ENCODE measurements around the gene TMEM178A. TPM values are rescaled to one million over a fixed set of nuclear protein-coding genes. Genes with fewer than 3 reads are reported as not detected.

Gene TMEM178A
- total RNA-seq, 1 donor from 2014 or later: 12.3 TPM

DNA sequence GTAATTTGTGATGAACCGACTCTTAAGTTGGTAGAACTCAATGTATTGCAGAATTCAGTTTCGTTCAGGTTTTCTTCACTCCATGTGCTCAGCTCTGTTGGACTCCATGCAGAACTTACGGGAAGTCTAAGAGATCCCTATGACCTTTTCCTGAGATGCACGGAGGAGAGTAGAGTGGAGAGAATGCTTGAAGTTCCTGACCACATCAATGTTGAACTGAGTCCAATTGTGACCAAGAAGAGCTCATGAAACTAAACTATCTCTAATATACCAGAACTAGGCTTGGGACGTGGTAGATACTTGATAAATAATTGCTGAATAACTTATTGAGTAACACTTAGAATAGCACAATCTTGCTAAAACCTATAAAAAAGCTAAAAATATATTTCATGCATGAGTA lies 47.2 kb downstream of the TMEM178A start:
- Mint-ChIP-seq H3K4me3 (no peak overlapping the region), H3K36me3 (ENCODE audit: low read depth) (peaks cover 2% of the 10 kb centered on the region), H3K9me3 (peaks cover 2% of the 10 kb centered on the region), H3K27ac (ENCODE audit: unreplicated experiment) (no peak overlapping the region), H3K27me3 (ENCODE audit: low read depth) (no peaks in the 10 kb centered on the region), H3K4me1 (no peaks in the 10 kb centered on the region)
- TF ChIP-seq, protein P1, sequence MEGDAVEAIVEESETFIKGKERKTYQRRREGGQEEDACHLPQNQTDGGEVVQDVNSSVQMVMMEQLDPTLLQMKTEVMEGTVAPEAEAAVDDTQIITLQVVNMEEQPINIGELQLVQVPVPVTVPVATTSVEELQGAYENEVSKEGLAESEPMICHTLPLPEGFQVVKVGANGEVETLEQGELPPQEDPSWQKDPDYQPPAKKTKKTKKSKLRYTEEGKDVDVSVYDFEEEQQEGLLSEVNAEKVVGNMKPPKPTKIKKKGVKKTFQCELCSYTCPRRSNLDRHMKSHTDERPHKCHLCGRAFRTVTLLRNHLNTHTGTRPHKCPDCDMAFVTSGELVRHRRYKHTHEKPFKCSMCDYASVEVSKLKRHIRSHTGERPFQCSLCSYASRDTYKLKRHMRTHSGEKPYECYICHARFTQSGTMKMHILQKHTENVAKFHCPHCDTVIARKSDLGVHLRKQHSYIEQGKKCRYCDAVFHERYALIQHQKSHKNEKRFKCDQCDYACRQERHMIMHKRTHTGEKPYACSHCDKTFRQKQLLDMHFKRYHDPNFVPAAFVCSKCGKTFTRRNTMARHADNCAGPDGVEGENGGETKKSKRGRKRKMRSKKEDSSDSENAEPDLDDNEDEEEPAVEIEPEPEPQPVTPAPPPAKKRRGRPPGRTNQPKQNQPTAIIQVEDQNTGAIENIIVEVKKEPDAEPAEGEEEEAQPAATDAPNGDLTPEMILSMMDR (conservative IDR thresholded peaks at IDR 0.05): no peak
- no peak for DNase-seq (ENCODE audit: low read depth, low spot score)

- Mint-ChIP-seq H3K36me3 (ENCODE audit: low read depth) (no peaks in the 10 kb centered on the region), H3K4me3 (no peak overlapping the region), H3K9me3 (no peaks in the 10 kb centered on the region), H3K27ac (ENCODE audit: unreplicated experiment) (no peak overlapping the region), H3K27me3 (ENCODE audit: low read depth) (no peaks in the 10 kb centered on the region), H3K4me1 (no peaks in the 10 kb centered on the region)
- DNase-seq (ENCODE audit: low read depth, low spot score): no peak
- TF ChIP-seq, protein P1 (conservative IDR thresholded peaks at IDR 0.05): no peak
Observed at GRCh38 chr2:39715095-39715494, 49.4 kb downstream of the TMEM178A start.

DNA sequence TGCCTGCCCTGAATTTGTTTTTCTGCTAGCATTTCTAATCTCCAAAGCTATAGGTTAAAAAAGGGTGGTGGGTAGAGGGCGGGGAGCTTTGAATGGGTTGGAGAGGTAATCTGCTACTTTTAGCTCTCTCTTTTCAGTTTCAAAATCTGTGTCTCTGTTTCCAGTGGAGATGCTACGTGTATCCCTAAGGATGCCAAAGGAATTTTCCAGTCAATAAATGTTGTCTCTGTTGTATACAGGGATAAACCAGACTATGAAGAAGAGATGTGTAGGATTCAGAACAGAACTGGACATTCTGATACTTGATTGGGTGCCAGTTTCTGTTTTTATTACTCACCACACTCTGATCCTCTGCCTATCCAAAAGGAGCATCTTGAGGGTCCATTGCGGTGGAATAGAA lies 50.1 kb downstream of the TMEM178A start:
- H3K4me3 Mint-ChIP-seq: no peak overlapping the region
- H3K9me3 Mint-ChIP-seq: no peaks in the 10 kb centered on the region
- TF ChIP-seq, protein P1 (conservative IDR thresholded peaks at IDR 0.05): no peak
- no peak overlapping the region for H3K27ac Mint-ChIP-seq (ENCODE audit: unreplicated experiment)
- DNase-seq (ENCODE audit: low read depth, low spot score): no peak
- H3K36me3 Mint-ChIP-seq (ENCODE audit: low read depth): peaks cover 3% of the 10 kb centered on the region
- H3K4me1 Mint-ChIP-seq: no peaks in the 10 kb centered on the region
- H3K27me3 Mint-ChIP-seq (ENCODE audit: low read depth): no peaks in the 10 kb centered on the region

DNA sequence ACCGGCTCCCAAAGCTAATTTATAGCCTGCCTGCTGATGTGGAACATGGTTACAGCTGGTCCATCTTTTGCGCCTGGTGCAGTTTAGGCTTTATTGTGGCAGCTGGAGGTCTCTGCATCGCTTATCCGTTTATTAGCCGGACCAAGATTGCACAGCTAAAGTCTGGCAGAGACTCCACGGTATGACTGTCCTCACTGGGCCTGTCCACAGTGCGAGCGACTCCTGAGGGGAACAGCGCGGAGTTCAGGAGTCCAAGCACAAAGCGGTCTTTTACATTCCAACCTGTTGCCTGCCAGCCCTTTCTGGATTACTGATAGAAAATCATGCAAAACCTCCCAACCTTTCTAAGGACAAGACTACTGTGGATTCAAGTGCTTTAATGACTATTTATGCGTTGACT lies 51.4 kb downstream of the TMEM178A start:
- TF ChIP-seq, protein P1 (conservative IDR thresholded peaks at IDR 0.05): no peak
- Mint-ChIP-seq H3K36me3 (ENCODE audit: low read depth) (peaks cover 3% of the 10 kb centered on the region), H3K9me3 (no peaks in the 10 kb centered on the region), H3K4me3 (no peak overlapping the region), H3K27me3 (ENCODE audit: low read depth) (no peaks in the 10 kb centered on the region), H3K27ac (ENCODE audit: unreplicated experiment) (no peak overlapping the region), H3K4me1 (no peaks in the 10 kb centered on the region)
- no peak for DNase-seq (ENCODE audit: low read depth, low spot score)

DNA sequence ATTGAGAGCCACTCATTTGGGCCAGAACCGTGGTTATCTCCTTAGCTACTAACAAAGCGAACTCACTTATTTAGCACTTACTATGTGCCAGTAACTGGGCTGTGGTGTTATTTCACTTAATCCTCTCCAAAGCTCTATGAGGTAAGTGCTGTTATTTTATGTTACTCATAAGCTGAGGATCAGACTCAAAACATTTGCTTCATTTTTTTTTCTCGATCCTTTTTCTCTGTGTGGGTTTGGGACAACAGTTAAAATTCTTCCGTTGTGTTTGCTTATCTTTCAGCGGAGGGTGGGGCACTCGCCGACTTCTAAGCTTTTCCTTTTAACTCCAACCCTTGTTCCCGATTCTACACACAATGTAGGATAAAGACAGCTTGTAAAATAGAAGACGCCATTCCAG lies 52.8 kb downstream of the TMEM178A start:
- TF ChIP-seq, protein P1 (conservative IDR thresholded peaks at IDR 0.05): no peak
- no peak overlapping the region for H3K4me3 Mint-ChIP-seq
- no peaks in the 10 kb centered on the region for H3K9me3 Mint-ChIP-seq
- no peaks in the 10 kb centered on the region for H3K4me1 Mint-ChIP-seq
- H3K36me3 Mint-ChIP-seq (ENCODE audit: low read depth): peaks cover 3% of the 10 kb centered on the region
- no peak overlapping the region for H3K27ac Mint-ChIP-seq (ENCODE audit: unreplicated experiment)
- DNase-seq (ENCODE audit: low read depth, low spot score): no peak
- no peaks in the 10 kb centered on the region for H3K27me3 Mint-ChIP-seq (ENCODE audit: low read depth)

DNA sequence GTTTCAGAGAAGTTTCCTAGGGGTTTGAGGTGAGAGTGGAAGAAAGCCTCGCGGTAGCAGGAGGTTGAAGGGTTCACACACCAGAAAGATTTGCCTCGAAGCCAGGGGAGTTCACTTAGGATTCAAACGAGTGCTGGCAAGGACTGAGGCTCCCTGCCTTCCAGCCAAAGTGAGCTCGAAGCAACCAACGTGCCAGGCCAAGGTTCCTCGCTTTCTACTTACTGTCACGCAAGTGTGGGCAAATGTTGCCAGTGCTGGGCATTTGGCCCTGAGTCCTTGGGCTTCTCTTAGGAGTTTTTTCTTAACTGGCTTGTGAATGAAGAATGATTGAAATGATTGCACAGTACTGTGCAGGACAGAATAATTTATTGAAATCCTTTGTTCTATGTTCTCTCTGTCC lies 53.6 kb downstream of the TMEM178A start:
- TF ChIP-seq, protein P1 (conservative IDR thresholded peaks at IDR 0.05): no peak

More for the DNA sequence above, 53.6 kb downstream of the TMEM178A start:
- no peaks in the 10 kb centered on the region for H3K27me3 Mint-ChIP-seq (ENCODE audit: low read depth)
- no peak for DNase-seq (ENCODE audit: low read depth, low spot score)
- H3K9me3 Mint-ChIP-seq: no peaks in the 10 kb centered on the region
- peaks cover 3% of the 10 kb centered on the region for H3K36me3 Mint-ChIP-seq (ENCODE audit: low read depth)
- H3K4me1 Mint-ChIP-seq: no peaks in the 10 kb centered on the region
- no peak overlapping the region for H3K4me3 Mint-ChIP-seq
- H3K27ac Mint-ChIP-seq (ENCODE audit: unreplicated experiment): no peak overlapping the region

All from neural crest cell (in vitro differentiated cells).